SK-N-SH (cell line): ENCODE results near the gene ZDHHC8. TPM values are rescaled to one million over a fixed set of nuclear protein-coding genes. Genes with fewer than 3 reads are reported as not detected.

Source experiments
- CTCF ChIA-PET: fragments of 300-600, 350-600 bp; formaldehyde crosslinking; extraction: SDS; loops from one replicate; lab custom pipeline; 2021; lab: Yijun Ruan, JAX
- POLR2A ChIA-PET: fragments of 350-600 bp; sonication (Branson Sonifier 250); formaldehyde crosslinking; extraction: SDS; loops from one replicate; lab custom pipeline; 2020; ENCODE audit warnings: antibody characterized with exemption, inconsistent platforms; lab: Yijun Ruan, JAX
- DNase-seq: peaks from one replicate; pipeline ENCODE4 v3.0.0; 2012
- H2AFZ ChIP-seq: fragments of 200-600 bp; sonication (generic); 2 replicates; pipeline ENCODE4 v1.8.1; 2016; ENCODE audit warnings: antibody characterized with exemption, mild to moderate bottlenecking, low read depth
- H3F3A ChIP-seq: fragments of 200-600 bp; sonication (generic); replicated peaks from 2 replicates; pipeline ENCODE3; 2016; ENCODE audit warnings: antibody characterized with exemption, mild to moderate bottlenecking; ENCODE audit not compliant: insufficient read depth
- H3K27ac ChIP-seq, 2 experiments: fragments of 200-500 bp in 1 of 2; fragments of 200-600 bp in 1 of 2; sonication (Bioruptor generic) in 1 of 2; sonication (generic), shearing (Covaris generic) in 1 of 2; 2 replicates each; pipeline versions ENCODE4 v1.5.1 to v1.6.1; 2014 to 2016; ENCODE audit warnings: low read depth in 2 of 2, inconsistent platforms in 1 of 2, low read length in 1 of 2, mild to moderate bottlenecking in 1 of 2, mixed read lengths in 1 of 2
- H3K27me3 ChIP-seq: fragments of 200-600 bp; sonication (generic), shearing (Covaris generic); 2 replicates; pipeline ENCODE4 v1.6.1; 2016; ENCODE audit warnings: mixed run types; ENCODE audit not compliant: insufficient read depth
- H3K36me3 ChIP-seq, 2 experiments: fragments of 200-500 bp in 1 of 2; fragments of 200-600 bp in 1 of 2; sonication (Bioruptor generic) in 1 of 2; sonication (generic) in 1 of 2; replicated peaks in 1 of 2; 2 replicates each; pipeline versions ENCODE3 to v1.5.1; 2014 to 2016; ENCODE audit warnings: low read length in 1 of 2, mild to moderate bottlenecking in 1 of 2; ENCODE audit not compliant: insufficient read depth in 2 of 2, control insufficient read depth in 1 of 2
- H3K4me1 ChIP-seq, 2 experiments: fragments of 200-500 bp in 1 of 2; fragments of 200-600 bp in 1 of 2; sonication (Bioruptor generic) in 1 of 2; sonication (generic), shearing (Covaris generic) in 1 of 2; 2 replicates each; pipeline versions ENCODE4 v1.5.1 to v1.6.1; 2014 to 2016; ENCODE audit warnings: low read depth in 1 of 2, low read length in 1 of 2, mixed run types in 1 of 2; ENCODE audit not compliant: insufficient read depth in 2 of 2, control insufficient read depth in 1 of 2
- H3K4me2 ChIP-seq: fragments of 200-600 bp; sonication (generic), shearing (Covaris generic); 2 replicates; pipeline ENCODE4 v1.6.1; 2017; ENCODE audit warnings: mixed run types
- H3K4me3 ChIP-seq, 2 experiments: fragments of 200-500 bp in 1 of 2; fragments of 200-600 bp in 1 of 2; sonication (Bioruptor generic) in 1 of 2; sonication (generic), shearing (Covaris generic) in 1 of 2; 2 replicates each; pipeline versions ENCODE4 v1.5.1 to v1.8.1; 2014 to 2016; ENCODE audit warnings: low read depth in 2 of 2, inconsistent platforms in 1 of 2, low read length in 1 of 2, mild to moderate bottlenecking in 1 of 2, mixed read lengths in 1 of 2, moderate library complexity in 1 of 2
- H3K79me2 ChIP-seq: fragments of 200-600 bp; sonication (generic); 2 replicates; pipeline ENCODE4 v1.8.1; 2017; ENCODE audit warnings: mild to moderate bottlenecking; ENCODE audit not compliant: insufficient read depth
- H3K9ac ChIP-seq: fragments of 200-600 bp; sonication (generic); 2 replicates; pipeline ENCODE4 v1.6.1; 2017; ENCODE audit warnings: mixed run types
- H3K9me2 ChIP-seq: fragments of 200-600 bp; sonication (generic); 2 replicates; pipeline ENCODE4 v1.6.1; 2017; ENCODE audit warnings: mixed run types
- H3K9me3 ChIP-seq: fragments of 200-600 bp; sonication (generic); 2 replicates; pipeline ENCODE4 v1.6.1; 2017; ENCODE audit warnings: mixed run types, mild to moderate bottlenecking, moderate library complexity
- H4K20me1 ChIP-seq: fragments of 200-600 bp; sonication (generic); 2 replicates; pipeline ENCODE4 v1.6.1; 2017; ENCODE audit warnings: mild to moderate bottlenecking, mixed run types; ENCODE audit not compliant: insufficient read depth
- CHD2 ChIP-seq: fragments of 150-350 bp; IDR thresholded peaks from 2 replicates; pipeline ENCODE4 v1.6.1; 2018; ENCODE audit warnings: low read length; ENCODE audit not compliant: partially characterized antibody
- EZH2phosphoT487 ChIP-seq: fragments of 200-600 bp; sonication (generic); IDR thresholded peaks from 2 replicates; pipeline ENCODE4 v1.6.1; 2017; ENCODE audit warnings: low read depth, mixed run types, mild to moderate bottlenecking, antibody characterized with exemption, moderate library complexity, borderline replicate concordance
- GABPA ChIP-seq: IDR thresholded peaks from 2 replicates; pipeline ENCODE4 v1.4.0; 2012; ENCODE audit warnings: low read depth, mild to moderate bottlenecking
- JUND ChIP-seq: IDR thresholded peaks from 2 replicates; pipeline ENCODE4 v1.4.0; 2012
- TCF12 ChIP-seq: IDR thresholded peaks from 2 replicates; pipeline ENCODE4 v1.4.0; 2012
- YY1 ChIP-seq: IDR thresholded peaks from 2 replicates; pipeline ENCODE4 v1.4.0; 2012; ENCODE audit warnings: low read depth, mild to moderate bottlenecking
- WGBS: methylation state at CpG from one replicate; pipeline ENCODE4 v1.1.6; 2017; ENCODE audit warnings: low lambda C conversion rate; 5-methylcytosine and 5-hydroxymethylcytosine counted together
- polyA plus RNA-seq, 3 experiments: library from polyadenylated mRNA; depleted of rRNA; stranded (reverse); fragments of >200 nt; gene quantifications; 2 replicates each; pipeline ENCODE4 v1.2.3, GENCODE V29; 2012
- TF ChIP-seq, protein P1 (sequence below): IDR thresholded peaks from 2 replicates; pipeline ENCODE4; 2012
- TF ChIP-seq, protein P2 (sequence below): IDR thresholded peaks from 2 replicates; pipeline ENCODE4 v1.4.0; 2012; ENCODE audit warnings: low read depth
- TF ChIP-seq, protein P3 (sequence below): IDR thresholded peaks from 2 replicates; pipeline ENCODE4 v1.4.0; 2012; ENCODE audit warnings: low read depth, borderline replicate concordance
- TF ChIP-seq, protein P4 (sequence below): IDR thresholded peaks from 2 replicates; pipeline ENCODE4 v1.6.1; 2012; ENCODE audit warnings: mild to moderate bottlenecking, low read depth, low read length, moderate library complexity
- TF ChIP-seq, protein P5 (sequence below): fragments of 150-350 bp; IDR thresholded peaks from 2 replicates; pipeline ENCODE4 v1.6.1; 2016; ENCODE audit warnings: mild to moderate bottlenecking, low read depth, low read length

Gene ZDHHC8
- polyA plus RNA-seq, 1 of the 3 experiments (the other 2 are of a cell fraction) = 65.3 TPM

DNA sequence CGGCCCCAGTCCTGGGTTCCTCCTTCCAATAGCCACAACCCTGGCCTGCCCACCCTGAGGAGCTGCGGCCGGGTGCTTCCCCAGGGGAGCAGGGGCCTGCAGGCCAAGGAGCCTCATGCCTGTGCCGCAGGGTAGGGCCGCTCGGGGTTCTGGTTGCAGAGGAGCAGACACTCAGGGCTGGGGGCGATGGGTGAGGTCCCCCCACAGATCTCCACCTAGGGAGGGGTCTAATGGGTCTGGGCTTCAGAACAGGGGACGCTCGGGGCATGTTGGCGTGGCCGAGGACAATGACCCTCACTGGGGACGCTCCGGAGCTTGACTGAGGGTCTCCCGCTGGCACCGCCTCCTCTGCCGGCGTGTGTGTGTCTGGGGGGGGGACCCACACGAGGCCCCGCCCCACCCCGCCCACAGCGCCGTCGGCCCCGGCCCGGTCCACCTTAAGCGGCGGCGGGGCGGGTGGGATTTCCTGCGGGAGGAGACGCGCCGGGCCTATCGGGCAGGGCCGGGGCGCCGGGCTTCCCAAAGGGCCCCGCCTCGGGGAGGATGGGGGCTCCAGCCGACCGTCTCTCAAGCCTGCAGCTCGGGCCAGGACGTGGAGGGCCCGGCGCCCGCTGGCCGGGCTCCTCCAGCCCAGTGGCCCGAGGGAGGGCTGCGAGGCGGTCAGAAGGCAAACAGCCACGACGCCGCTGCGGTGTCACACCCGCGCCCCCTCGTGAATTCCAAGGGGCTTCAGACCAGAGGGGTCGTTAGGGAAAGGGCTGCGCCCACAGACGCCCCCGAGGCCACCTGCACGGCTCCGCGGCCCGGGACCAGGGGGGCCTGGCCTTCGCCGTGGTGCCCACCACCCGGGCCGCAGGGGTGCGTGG, 640 bp upstream of the ZDHHC8 start:
- Histone ChIP-seq H3K9me3 (no peaks in the 10 kb centered on the region), H3K4me2 (peak overlapping the region; percentile 92), H3K27me3 (no peaks in the 10 kb centered on the region), H3K27ac (peak overlapping the region; percentile 75 to 94), H3K9ac (peak overlapping the region; percentile 81), H3K9me2 (no peaks in the 10 kb centered on the region), H3K4me3 (peak overlapping the region; percentile 80 to 95), H3K79me2 (peaks cover 42% of the 10 kb centered on the region), H3K4me1 (peaks cover 0 to 39% of the 10 kb centered on the region in 2 experiments; a peak in 1 of 4 replicates), H3F3A (peaks cover 18% of the 10 kb centered on the region), H3K36me3 (peaks cover 0 to 24% of the 10 kb centered on the region in 2 experiments), H2AFZ (peak overlapping the region; percentile 70; the same call in 1 of the 2 replicates), H4K20me1 (peaks cover 30% of the 10 kb centered on the region)
- POLR2A ChIA-PET = interaction anchor here (0.6 to 1.9 kb wide), 5 partner anchors 8 to 372 kb away, joined by 3 to 5 read pairs (median 4); partner anchors contain the start of gene TRMT2A
- WGBS = 0% methylated on average over 8 of the region's 70 CpGs
- CTCF ChIA-PET = interaction anchor here (0.7 to 2.2 kb wide), 5 partner anchors 10 to 190 kb away, joined by 3 to 8 read pairs (median 3); partner anchors contain the start of gene TRMT2A
- DNase-seq = peak; percentile 94
- TF ChIP-seq, protein P1, sequence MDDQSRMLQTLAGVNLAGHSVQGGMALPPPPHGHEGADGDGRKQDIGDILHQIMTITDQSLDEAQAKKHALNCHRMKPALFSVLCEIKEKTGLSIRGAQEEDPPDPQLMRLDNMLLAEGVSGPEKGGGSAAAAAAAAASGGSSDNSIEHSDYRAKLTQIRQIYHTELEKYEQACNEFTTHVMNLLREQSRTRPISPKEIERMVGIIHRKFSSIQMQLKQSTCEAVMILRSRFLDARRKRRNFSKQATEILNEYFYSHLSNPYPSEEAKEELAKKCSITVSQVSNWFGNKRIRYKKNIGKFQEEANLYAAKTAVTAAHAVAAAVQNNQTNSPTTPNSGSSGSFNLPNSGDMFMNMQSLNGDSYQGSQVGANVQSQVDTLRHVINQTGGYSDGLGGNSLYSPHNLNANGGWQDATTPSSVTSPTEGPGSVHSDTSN = peak; percentile 6; the same call in 1 of the 2 replicates
- TF ChIP-seq EZH2phosphoT487 (no peak), CHD2 (peak; percentile 11), GABPA (peak; percentile 71), TCF12 (no peak), JUND (no peak), YY1 (no peak)
- TF ChIP-seq, protein P2, sequence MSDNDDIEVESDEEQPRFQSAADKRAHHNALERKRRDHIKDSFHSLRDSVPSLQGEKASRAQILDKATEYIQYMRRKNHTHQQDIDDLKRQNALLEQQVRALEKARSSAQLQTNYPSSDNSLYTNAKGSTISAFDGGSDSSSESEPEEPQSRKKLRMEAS = peak; percentile 36; the same call in 1 of the 2 replicates

DNA sequence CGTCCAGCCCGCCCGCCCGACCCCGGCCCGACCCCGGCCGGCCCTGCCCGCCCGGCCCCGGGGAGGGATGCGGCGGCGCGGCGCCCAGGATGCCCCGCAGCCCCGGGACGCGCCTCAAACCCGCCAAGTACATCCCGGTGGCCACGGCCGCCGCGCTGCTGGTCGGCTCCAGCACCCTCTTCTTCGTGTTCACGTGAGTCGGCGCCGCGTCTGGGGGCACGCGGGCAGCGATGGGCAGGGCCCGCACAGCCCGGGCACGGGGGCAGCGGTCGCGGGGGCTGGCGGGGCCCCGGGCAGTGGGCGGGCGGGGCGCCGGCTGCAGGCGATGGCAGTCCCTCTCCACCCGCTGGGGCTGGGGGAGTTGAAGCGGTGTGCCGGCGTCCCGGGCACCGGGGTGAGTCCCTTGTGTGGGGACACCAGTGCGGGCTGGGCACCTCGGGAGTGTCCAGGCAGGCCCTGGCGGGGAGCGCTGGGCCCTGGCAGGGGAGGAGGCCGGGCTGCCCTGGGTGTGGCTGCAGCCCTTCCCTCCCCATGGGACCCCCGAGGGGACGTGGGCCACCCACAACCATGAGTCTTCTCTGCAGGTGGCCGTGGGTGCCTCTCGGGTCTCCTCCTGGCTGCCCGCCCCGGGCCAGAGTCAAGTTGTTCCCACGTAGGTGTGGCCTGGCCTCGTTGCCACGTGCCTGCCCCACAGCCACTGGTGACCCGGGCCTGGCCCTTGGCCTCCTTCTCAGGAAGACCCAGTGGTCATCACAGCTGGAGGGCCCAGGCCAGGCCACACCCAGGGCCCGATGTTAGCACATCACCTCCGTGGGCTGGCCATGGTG, 468 bp downstream of the ZDHHC8 start:
- H3K4me1 ChIP-seq = peaks cover 0 to 50% of the 10 kb centered on the region in 2 experiments; a peak in 1 of 4 replicates
- H3K4me2 ChIP-seq = peak overlapping the region; percentile 89
- peaks cover 41% of the 10 kb centered on the region for H4K20me1 ChIP-seq
- peaks cover 0 to 13% of the 10 kb centered on the region in 2 experiments for H3K36me3 ChIP-seq
- POLR2A ChIA-PET = no interaction called here
- H3K27me3 ChIP-seq = no peaks in the 10 kb centered on the region
- peaks cover 53% of the 10 kb centered on the region for H3K79me2 ChIP-seq
- peak; percentile 85 for DNase-seq
- 0% methylated on average over 2 of the region's 72 CpGs for whole genome bisulfite sequencing
- peak overlapping the region in 1 of 2 experiments; percentile 65; a peak in 2 of 4 replicates for H3K27ac ChIP-seq
- TF ChIP-seq, protein P3, sequence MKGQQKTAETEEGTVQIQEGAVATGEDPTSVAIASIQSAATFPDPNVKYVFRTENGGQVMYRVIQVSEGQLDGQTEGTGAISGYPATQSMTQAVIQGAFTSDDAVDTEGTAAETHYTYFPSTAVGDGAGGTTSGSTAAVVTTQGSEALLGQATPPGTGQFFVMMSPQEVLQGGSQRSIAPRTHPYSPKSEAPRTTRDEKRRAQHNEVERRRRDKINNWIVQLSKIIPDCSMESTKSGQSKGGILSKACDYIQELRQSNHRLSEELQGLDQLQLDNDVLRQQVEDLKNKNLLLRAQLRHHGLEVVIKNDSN = peak; percentile 24; the same call in 1 of the 2 replicates
- TF ChIP-seq, protein P4, sequence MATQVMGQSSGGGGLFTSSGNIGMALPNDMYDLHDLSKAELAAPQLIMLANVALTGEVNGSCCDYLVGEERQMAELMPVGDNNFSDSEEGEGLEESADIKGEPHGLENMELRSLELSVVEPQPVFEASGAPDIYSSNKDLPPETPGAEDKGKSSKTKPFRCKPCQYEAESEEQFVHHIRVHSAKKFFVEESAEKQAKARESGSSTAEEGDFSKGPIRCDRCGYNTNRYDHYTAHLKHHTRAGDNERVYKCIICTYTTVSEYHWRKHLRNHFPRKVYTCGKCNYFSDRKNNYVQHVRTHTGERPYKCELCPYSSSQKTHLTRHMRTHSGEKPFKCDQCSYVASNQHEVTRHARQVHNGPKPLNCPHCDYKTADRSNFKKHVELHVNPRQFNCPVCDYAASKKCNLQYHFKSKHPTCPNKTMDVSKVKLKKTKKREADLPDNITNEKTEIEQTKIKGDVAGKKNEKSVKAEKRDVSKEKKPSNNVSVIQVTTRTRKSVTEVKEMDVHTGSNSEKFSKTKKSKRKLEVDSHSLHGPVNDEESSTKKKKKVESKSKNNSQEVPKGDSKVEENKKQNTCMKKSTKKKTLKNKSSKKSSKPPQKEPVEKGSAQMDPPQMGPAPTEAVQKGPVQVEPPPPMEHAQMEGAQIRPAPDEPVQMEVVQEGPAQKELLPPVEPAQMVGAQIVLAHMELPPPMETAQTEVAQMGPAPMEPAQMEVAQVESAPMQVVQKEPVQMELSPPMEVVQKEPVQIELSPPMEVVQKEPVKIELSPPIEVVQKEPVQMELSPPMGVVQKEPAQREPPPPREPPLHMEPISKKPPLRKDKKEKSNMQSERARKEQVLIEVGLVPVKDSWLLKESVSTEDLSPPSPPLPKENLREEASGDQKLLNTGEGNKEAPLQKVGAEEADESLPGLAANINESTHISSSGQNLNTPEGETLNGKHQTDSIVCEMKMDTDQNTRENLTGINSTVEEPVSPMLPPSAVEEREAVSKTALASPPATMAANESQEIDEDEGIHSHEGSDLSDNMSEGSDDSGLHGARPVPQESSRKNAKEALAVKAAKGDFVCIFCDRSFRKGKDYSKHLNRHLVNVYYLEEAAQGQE = no peak
- TF ChIP-seq, protein P2 = peak; percentile 77
- TF ChIP-seq, protein P5, sequence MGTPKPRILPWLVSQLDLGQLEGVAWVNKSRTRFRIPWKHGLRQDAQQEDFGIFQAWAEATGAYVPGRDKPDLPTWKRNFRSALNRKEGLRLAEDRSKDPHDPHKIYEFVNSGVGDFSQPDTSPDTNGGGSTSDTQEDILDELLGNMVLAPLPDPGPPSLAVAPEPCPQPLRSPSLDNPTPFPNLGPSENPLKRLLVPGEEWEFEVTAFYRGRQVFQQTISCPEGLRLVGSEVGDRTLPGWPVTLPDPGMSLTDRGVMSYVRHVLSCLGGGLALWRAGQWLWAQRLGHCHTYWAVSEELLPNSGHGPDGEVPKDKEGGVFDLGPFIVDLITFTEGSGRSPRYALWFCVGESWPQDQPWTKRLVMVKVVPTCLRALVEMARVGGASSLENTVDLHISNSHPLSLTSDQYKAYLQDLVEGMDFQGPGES = no peak
- TF ChIP-seq EZH2phosphoT487 = no peak
- no peaks in the 10 kb centered on the region for H3K9me3 ChIP-seq
- no peaks in the 10 kb centered on the region for H3K9me2 ChIP-seq
- CTCF ChIA-PET = no interaction called here
- no peak overlapping the region for H2AFZ ChIP-seq
- peak overlapping the region; percentile 78 to 95 for H3K4me3 ChIP-seq
- H3K9ac ChIP-seq = peak overlapping the region; percentile 76
- peaks cover 13% of the 10 kb centered on the region for H3F3A ChIP-seq
